Esophagus muscularis mucosa (tissue), 4 donors: ENCODE data around the gene MAP6D1. TPM values are rescaled to one million over a fixed set of nuclear protein-coding genes. Genes with fewer than 3 reads are reported as not detected.
A peak's percentile ranks its signal among the peaks of the same experiment; 100 is the strongest.

Experiments used
- DNase-seq: peaks from one replicate; pipeline ENCODE4 v3.0.0-alpha.2; 2017; ENCODE audit errors: extremely low spot score
- H3K27ac ChIP-seq, 4 donors: fragments of 200-600 bp; sonication (generic); replicated peaks in 1 of 4; 1 replicate in 3 of 4; 2 replicates in 1 of 4; pipeline ENCODE4 v1.5.1; 2016 to 2019; ENCODE audit warnings: mild to moderate bottlenecking in 1 of 4
- H3K27me3 ChIP-seq, 4 donors: fragments of 200-600 bp; sonication (generic); one replicate each; pipeline versions ENCODE4 v1.5.1 to v1.6.0; 2016 to 2019
- H3K36me3 ChIP-seq, 4 donors: fragments of 200-600 bp; sonication (generic); one replicate each; pipeline ENCODE4 v1.5.1; 2016 to 2019
- H3K4me1 ChIP-seq, 4 donors: fragments of 200-600 bp; sonication (generic); one replicate each; pipeline ENCODE4 v1.5.1; 2016 to 2019
- H3K4me3 ChIP-seq, 4 donors: fragments of 200-600 bp; sonication (generic); 1 replicate in 2 of 4; 2 replicates in 2 of 4; pipeline ENCODE4 v1.5.1; 2016 to 2019; ENCODE audit warnings: mild to moderate bottlenecking in 4 of 4, moderate library complexity in 1 of 4
- H3K9me3 ChIP-seq, 4 donors: fragments of 200-600 bp; sonication (generic); 1 replicate in 3 of 4; 2 replicates in 1 of 4; pipeline ENCODE4 v1.5.1; 2016 to 2019
- EP300 ChIP-seq: sonication (generic); formaldehyde crosslinking; IDR thresholded peaks from one replicate; pipeline ENCODE4 v1.6.1; 2017; ENCODE audit warnings: antibody characterized with exemption
- POLR2A ChIP-seq: fragments of 450-650 bp; IDR thresholded peaks from one replicate; pipeline ENCODE4 v1.6.1; 2017; ENCODE audit warnings: antibody characterized with exemption, moderate library complexity, mild to moderate bottlenecking, low read depth
- POLR2AphosphoS5 ChIP-seq, 2 donors: sonication (generic); formaldehyde crosslinking; IDR thresholded peaks; one replicate each; pipeline ENCODE4 v1.6.1; 2017; ENCODE audit warnings: antibody characterized with exemption in 2 of 2
- WGBS: methylation state at CpG from one replicate; pipeline ENCODE4 v1.1.5; 2018; 5-methylcytosine and 5-hydroxymethylcytosine counted together
- intact Hi-C: fragments of 100-400 bp; cut with DNase I; formaldehyde crosslinking; loops from one replicate; pipeline ENCODE4 v1.15.1; 2023
- total RNA-seq, 4 donors: library from RNA; depleted of rRNA; stranded (reverse); fragments of >200 nt; gene quantifications; one replicate each; pipeline versions ENCODE4 v1.1.0 to v1.2.1, GENCODE V29; 2016
- TF ChIP-seq, protein P1 (sequence below), 3 experiments: fragments of 200-600 bp in 2 of 3; fragments of 450-650 bp in 1 of 3; sonication (generic) in 2 of 3; IDR thresholded peaks; one replicate each; pipeline ENCODE4 v1.5.1; 2017 to 2019; ENCODE audit warnings: antibody characterized with exemption in 3 of 3, mild to moderate bottlenecking in 2 of 3, moderate library complexity in 1 of 3

MAP6D1 gene
- total RNA-seq, 4 donors from 2014 or later = 0.42 to 2.9 (median 2.4) TPM

DNA sequence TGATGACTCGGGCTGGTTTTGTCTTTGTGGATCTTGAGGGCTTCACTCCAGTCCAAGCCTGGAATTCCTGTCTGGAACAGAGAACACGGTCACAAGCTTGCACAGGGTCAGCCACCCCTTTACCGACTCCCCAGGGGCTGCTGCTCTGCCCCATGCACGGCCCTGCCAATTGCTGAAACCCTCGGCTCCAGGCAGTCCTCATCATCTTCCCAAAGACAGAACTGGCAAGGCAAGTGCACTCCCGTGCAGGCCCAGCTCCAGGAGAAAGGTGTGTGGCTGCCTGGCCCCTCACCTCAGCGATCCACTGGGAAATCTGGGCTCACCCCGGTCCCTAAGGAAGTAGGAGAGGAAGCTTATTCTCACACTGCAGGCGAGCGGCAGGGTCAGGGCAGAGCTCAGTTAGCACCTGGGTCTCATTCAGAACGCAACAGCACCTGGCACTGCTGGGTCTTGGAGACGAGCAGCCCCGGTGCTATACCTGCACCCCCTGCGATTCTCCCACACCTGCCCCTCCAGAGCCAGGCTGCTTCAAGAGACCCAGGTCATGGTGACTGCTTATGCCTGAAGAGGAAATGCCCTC lies 7.2 kb downstream of the MAP6D1 start:
- DNase-seq = no peak
- Histone ChIP-seq H3K4me3 (no peak overlapping the region), H3K9me3 (no peaks in the 10 kb centered on the region), H3K36me3 (peaks cover 0 to 28% (median 16%) of the 10 kb centered on the region in 4 donors), H3K27me3 (no peaks in the 10 kb centered on the region), H3K4me1 (peaks cover 0 to 12% (median 2%) of the 10 kb centered on the region in 4 donors), H3K27ac (no peak overlapping the region)
- intact Hi-C loops = no loop called here
- WGBS = 92% methylated on average over 10 of the region's 14 CpGs
- TF ChIP-seq, protein P1, sequence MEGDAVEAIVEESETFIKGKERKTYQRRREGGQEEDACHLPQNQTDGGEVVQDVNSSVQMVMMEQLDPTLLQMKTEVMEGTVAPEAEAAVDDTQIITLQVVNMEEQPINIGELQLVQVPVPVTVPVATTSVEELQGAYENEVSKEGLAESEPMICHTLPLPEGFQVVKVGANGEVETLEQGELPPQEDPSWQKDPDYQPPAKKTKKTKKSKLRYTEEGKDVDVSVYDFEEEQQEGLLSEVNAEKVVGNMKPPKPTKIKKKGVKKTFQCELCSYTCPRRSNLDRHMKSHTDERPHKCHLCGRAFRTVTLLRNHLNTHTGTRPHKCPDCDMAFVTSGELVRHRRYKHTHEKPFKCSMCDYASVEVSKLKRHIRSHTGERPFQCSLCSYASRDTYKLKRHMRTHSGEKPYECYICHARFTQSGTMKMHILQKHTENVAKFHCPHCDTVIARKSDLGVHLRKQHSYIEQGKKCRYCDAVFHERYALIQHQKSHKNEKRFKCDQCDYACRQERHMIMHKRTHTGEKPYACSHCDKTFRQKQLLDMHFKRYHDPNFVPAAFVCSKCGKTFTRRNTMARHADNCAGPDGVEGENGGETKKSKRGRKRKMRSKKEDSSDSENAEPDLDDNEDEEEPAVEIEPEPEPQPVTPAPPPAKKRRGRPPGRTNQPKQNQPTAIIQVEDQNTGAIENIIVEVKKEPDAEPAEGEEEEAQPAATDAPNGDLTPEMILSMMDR (IDR thresholded peaks at IDR 0.05) = no peak
- TF ChIP-seq EP300 (no peak), POLR2AphosphoS5 (IDR thresholded peaks at IDR 0.05) (no peak), POLR2A (no peak)

DNA sequence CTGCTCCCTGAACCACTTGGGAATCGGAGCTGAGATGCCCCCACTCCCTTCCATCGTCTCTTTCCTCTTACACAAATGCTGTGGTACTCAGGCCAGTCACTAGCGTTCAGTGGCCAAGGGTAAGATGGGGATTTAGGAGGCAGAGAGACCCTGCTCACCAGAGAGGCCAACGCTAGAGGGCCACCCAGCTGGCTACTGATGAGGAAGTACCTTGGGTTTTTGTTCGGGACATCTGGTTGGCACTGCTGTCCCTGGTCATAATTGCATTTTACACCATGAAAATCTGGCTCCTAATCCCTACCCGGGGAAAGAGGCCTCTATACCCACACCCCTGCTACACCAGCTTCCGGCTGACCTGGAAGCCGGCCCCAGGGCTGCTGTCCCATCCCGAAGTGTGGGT lies 7.7 kb downstream of the MAP6D1 start:
- WGBS = 90% methylated on average over 8 of the region's 9 CpGs
- DNase-seq = no peak
- no peak overlapping the region for H3K4me3 ChIP-seq
- H3K36me3 ChIP-seq = peaks cover 0 to 29% (median 16%) of the 10 kb centered on the region in 4 donors
- no peaks in the 10 kb centered on the region for H3K27me3 ChIP-seq
- no peak for TF ChIP-seq POLR2A
- TF ChIP-seq POLR2AphosphoS5 (IDR thresholded peaks at IDR 0.05) = no peak
- intact Hi-C loops = no loop called here
- H3K9me3 ChIP-seq = no peaks in the 10 kb centered on the region
- H3K4me1 ChIP-seq = peaks cover 0 to 12% (median 2%) of the 10 kb centered on the region in 4 donors
- H3K27ac ChIP-seq = no peak overlapping the region

DNA sequence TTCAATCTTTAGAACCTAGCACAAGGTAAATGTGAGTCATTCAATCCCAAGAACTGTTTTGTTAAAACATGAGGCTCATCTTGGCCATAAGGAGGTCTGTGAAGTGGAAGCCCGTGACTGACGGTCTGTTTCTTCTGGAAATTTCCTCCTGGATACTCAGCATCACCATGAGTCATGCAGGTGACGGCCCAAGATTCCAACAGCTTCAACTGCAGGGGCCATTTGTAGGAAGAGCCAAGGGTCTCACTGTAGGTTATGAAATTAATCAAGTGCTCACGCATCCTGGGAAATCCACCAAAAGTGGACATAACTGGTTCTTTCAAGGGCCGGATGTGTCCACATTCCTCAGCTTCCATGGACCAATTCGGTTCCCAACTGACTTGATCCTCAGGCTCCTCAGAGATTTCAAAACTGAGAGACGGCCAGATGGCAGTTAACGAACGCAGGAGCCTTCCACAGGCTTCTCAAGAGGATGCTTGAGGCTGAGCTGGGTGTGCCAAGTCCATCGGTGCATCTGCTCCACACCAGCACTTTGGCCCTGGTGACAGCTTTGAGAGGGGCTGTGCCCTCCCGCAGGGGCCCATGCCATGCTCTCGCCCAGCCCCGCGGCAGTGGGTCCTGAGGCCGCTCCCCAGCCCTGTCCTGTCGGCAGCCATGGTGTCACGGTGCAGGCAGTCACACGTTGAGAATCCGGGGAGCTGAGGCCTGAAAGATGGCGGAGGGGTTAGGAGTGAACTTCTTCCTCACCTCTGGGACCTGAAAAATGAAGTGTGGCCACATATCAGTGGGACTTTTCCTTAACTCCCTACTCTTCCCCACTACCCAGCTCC lies 8.5 kb downstream of the MAP6D1 start:
- no peaks in the 10 kb centered on the region for H3K27me3 ChIP-seq
- H3K9me3 ChIP-seq = no peaks in the 10 kb centered on the region
- 83% methylated on average over 13 of the region's 20 CpGs for WGBS
- peaks cover 0 to 33% (median 19%) of the 10 kb centered on the region in 4 donors for H3K36me3 ChIP-seq
- no peak for TF ChIP-seq POLR2AphosphoS5 (IDR thresholded peaks at IDR 0.05)
- no peak for TF ChIP-seq POLR2A
- TF ChIP-seq, protein P1 (IDR thresholded peaks at IDR 0.05) = no peak
- TF ChIP-seq EP300 = no peak
- intact Hi-C loops = no loop called here
- peaks cover 0 to 12% (median 2%) of the 10 kb centered on the region in 4 donors for H3K4me1 ChIP-seq
- H3K27ac ChIP-seq = no peak overlapping the region
- no peak overlapping the region for H3K4me3 ChIP-seq
- DNase-seq = no peak

- Histone ChIP-seq H3K4me3 (no peak overlapping the region), H3K27me3 (no peaks in the 10 kb centered on the region), H3K36me3 (peaks cover 2 to 41% (median 28%) of the 10 kb centered on the region in 4 donors), H3K4me1 (peaks cover 0 to 12% (median 2%) of the 10 kb centered on the region in 4 donors), H3K9me3 (no peaks in the 10 kb centered on the region), H3K27ac (peak overlapping the region in 1 of 4 donors; percentile 28)
- no peak for DNase-seq
- intact Hi-C loops = no loop called here
- TF ChIP-seq POLR2A (no peak), EP300 (no peak), POLR2AphosphoS5 (IDR thresholded peaks at IDR 0.05) (no peak)
- TF ChIP-seq, protein P1 (IDR thresholded peaks at IDR 0.05) = no peak
- 85% methylated on average over 12 of the region's 12 CpGs for WGBS
Measured at GRCh38 chr3:183815951-183816475, 9.4 kb downstream of the MAP6D1 start.

DNA sequence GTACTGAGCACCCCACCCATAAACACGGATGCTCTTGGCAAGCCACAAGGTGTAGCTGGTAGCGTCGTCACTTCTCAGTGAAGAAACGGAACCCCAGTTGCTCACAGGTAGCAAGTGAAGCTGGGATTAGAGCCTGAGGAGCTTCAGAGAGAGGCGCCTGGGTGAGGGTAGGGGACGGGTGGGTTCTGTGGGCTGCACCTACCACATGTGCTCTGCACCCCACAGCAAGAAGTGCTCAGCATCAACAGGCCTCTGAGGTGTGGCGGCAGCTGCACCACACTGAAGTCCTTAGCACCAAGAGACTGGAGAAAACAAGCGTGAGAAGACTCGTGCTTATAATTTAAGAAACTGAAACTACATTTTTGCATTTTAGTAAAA lies 9.8 kb downstream of the MAP6D1 start:
- Histone ChIP-seq H3K27ac (peak overlapping the region in 1 of 4 donors; percentile 28), H3K36me3 (peaks cover 7 to 46% (median 33%) of the 10 kb centered on the region in 4 donors), H3K4me3 (no peak overlapping the region), H3K9me3 (no peaks in the 10 kb centered on the region), H3K4me1 (peaks cover 0 to 12% (median 2%) of the 10 kb centered on the region in 4 donors), H3K27me3 (no peaks in the 10 kb centered on the region)
- DNase-seq = no peak
- WGBS = 72% methylated on average over 9 of the region's 9 CpGs
- intact Hi-C loops = no loop called here
- no peak for TF ChIP-seq POLR2AphosphoS5 (IDR thresholded peaks at IDR 0.05)
